ENCODE measurements around the gene RRAGD. TPM values are rescaled to one million over a fixed set of nuclear protein-coding genes. Genes with fewer than 3 reads are reported as not detected.

Gene RRAGD
- total and polyA plus RNA-seq, 2 experiments from 2014 or later: 7.0 to 20.1 TPM

DNA sequence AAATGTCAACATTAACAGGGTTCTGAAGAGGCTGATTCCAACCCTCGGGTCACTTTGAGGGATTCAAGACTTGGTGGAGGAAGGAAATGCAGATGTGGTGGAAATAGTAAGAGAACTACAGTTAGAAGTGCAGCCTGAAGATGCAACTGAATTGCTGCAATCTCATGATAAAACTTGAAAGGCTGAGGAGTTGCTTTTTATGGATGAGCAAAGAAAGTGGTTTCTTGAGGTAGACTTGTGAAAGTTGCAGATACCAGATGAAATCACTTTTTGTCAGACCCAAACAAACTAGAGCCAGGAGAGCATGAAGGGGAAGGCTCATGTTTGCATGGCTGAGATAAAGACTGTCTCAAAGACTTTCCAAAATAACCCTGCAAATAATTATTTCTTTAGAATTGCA lies 37.1 kb upstream of the RRAGD start:
- no peak overlapping the region for H3K4me3 ChIP-seq
- no peaks in the 10 kb centered on the region for H3K4me1 ChIP-seq (ENCODE audit: insufficient read depth)
- no peak for DNase-seq (ENCODE audit: low spot score)

More for the DNA sequence above, 37.1 kb upstream of the RRAGD start:
- no peak overlapping the region for H3K4me3 Mint-ChIP-seq
- H3K9me2 ChIP-seq (ENCODE audit: insufficient read depth): no peaks in the 10 kb centered on the region; the same call in 1 of the 2 replicates
- H4K20me1 ChIP-seq (replicated peaks; ENCODE audit: insufficient read depth): 0 out of 2 replicates have a peak, but pooled peaks cover 4% of the 10 kb centered on the region
- H3K4me2 ChIP-seq: no peak overlapping the region
- no peaks in the 10 kb centered on the region for H3K36me3 ChIP-seq (ENCODE audit: insufficient read depth)
- no peak overlapping the region for H3K27ac Mint-ChIP-seq
- no peaks in the 10 kb centered on the region; the same call in 2 of the 3 replicates for H3K4me1 Mint-ChIP-seq
- no peaks in the 10 kb centered on the region for H3F3A ChIP-seq (replicated peaks; ENCODE audit: low read depth)
- H3K36me3 Mint-ChIP-seq (ENCODE audit: low read depth): no peaks in the 10 kb centered on the region
- no peaks in the 10 kb centered on the region for H3K27me3 ChIP-seq (ENCODE audit: insufficient read depth)
- no peaks in the 10 kb centered on the region for H3K79me2 ChIP-seq (replicated peaks; ENCODE audit: insufficient read depth)
- H2AFZ ChIP-seq: no peak overlapping the region
- no peak for ATAC-seq
- H3K9me3 Mint-ChIP-seq: no peaks in the 10 kb centered on the region
- H3K27ac ChIP-seq (ENCODE audit: low read depth): no peak overlapping the region
- TF ChIP-seq EZH2phosphoT487 (IDR thresholded peaks at IDR 0.05; ENCODE audit: unreplicated experiment) (no peak), STAT1 (IDR thresholded peaks at IDR 0.05; ENCODE audit: unreplicated experiment) (no peak), NANOG (IDR thresholded peaks at IDR 0.05; ENCODE audit: borderline replicate concordance) (no peak), POLR2AphosphoS5 (IDR thresholded peaks at IDR 0.05; ENCODE audit: low read depth) (no peak), ZNF331 (CRISPR knock-in tag; IDR thresholded peaks at IDR 0.05; ENCODE audit: low read depth) (no peak), EZH2 (IDR thresholded peaks at IDR 0.05; ENCODE audit: low read depth, unreplicated experiment) (no peak), JUNB (IDR thresholded peaks at IDR 0.05; ENCODE audit: unreplicated experiment) (no peak), CREB1 (CRISPR knock-in tag; IDR thresholded peaks at IDR 0.05; ENCODE audit: low read depth) (no peak)
- TF ChIP-seq, protein P1, sequence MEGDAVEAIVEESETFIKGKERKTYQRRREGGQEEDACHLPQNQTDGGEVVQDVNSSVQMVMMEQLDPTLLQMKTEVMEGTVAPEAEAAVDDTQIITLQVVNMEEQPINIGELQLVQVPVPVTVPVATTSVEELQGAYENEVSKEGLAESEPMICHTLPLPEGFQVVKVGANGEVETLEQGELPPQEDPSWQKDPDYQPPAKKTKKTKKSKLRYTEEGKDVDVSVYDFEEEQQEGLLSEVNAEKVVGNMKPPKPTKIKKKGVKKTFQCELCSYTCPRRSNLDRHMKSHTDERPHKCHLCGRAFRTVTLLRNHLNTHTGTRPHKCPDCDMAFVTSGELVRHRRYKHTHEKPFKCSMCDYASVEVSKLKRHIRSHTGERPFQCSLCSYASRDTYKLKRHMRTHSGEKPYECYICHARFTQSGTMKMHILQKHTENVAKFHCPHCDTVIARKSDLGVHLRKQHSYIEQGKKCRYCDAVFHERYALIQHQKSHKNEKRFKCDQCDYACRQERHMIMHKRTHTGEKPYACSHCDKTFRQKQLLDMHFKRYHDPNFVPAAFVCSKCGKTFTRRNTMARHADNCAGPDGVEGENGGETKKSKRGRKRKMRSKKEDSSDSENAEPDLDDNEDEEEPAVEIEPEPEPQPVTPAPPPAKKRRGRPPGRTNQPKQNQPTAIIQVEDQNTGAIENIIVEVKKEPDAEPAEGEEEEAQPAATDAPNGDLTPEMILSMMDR (conservative IDR thresholded peaks at IDR 0.05; ENCODE audit: low read depth in 2 of 2): no peak
- TF ChIP-seq, protein P2, sequence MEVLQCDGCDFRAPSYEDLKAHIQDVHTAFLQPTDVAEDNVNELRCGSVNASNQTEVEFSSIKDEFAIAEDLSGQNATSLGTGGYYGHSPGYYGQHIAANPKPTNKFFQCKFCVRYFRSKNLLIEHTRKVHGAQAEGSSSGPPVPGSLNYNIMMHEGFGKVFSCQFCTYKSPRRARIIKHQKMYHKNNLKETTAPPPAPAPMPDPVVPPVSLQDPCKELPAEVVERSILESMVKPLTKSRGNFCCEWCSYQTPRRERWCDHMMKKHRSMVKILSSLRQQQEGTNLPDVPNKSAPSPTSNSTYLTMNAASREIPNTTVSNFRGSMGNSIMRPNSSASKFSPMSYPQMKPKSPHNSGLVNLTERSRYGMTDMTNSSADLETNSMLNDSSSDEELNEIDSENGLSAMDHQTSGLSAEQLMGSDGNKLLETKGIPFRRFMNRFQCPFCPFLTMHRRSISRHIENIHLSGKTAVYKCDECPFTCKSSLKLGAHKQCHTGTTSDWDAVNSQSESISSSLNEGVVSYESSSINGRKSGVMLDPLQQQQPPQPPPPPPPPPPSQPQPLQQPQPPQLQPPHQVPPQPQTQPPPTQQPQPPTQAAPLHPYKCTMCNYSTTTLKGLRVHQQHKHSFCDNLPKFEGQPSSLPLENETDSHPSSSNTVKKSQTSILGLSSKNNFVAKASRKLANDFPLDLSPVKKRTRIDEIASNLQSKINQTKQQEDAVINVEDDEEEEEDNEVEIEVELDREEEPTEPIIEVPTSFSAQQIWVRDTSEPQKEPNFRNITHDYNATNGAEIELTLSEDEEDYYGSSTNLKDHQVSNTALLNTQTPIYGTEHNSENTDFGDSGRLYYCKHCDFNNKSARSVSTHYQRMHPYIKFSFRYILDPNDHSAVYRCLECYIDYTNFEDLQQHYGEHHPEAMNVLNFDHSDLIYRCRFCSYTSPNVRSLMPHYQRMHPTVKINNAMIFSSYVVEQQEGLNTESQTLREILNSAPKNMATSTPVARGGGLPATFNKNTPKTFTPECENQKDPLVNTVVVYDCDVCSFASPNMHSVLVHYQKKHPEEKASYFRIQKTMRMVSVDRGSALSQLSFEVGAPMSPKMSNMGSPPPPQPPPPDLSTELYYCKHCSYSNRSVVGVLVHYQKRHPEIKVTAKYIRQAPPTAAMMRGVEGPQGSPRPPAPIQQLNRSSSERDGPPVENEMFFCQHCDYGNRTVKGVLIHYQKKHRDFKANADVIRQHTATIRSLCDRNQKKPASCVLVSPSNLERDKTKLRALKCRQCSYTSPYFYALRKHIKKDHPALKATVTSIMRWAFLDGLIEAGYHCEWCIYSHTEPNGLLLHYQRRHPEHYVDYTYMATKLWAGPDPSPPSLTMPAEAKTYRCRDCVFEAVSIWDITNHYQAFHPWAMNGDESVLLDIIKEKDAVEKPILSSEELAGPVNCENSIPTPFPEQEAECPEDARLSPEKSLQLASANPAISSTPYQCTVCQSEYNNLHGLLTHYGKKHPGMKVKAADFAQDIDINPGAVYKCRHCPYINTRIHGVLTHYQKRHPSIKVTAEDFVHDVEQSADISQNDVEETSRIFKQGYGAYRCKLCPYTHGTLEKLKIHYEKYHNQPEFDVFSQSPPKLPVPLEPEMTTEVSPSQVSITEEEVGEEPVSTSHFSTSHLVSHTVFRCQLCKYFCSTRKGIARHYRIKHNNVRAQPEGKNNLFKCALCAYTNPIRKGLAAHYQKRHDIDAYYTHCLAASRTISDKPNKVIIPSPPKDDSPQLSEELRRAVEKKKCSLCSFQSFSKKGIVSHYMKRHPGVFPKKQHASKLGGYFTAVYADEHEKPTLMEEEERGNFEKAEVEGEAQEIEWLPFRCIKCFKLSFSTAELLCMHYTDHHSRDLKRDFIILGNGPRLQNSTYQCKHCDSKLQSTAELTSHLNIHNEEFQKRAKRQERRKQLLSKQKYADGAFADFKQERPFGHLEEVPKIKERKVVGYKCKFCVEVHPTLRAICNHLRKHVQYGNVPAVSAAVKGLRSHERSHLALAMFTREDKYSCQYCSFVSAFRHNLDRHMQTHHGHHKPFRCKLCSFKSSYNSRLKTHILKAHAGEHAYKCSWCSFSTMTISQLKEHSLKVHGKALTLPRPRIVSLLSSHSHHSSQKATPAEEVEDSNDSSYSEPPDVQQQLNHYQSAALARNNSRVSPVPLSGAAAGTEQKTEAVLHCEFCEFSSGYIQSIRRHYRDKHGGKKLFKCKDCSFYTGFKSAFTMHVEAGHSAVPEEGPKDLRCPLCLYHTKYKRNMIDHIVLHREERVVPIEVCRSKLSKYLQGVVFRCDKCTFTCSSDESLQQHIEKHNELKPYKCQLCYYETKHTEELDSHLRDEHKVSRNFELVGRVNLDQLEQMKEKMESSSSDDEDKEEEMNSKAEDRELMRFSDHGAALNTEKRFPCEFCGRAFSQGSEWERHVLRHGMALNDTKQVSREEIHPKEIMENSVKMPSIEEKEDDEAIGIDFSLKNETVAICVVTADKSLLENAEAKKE (CRISPR knock-in tag; IDR thresholded peaks at IDR 0.05): no peak
- TF ChIP-seq, protein P3, sequence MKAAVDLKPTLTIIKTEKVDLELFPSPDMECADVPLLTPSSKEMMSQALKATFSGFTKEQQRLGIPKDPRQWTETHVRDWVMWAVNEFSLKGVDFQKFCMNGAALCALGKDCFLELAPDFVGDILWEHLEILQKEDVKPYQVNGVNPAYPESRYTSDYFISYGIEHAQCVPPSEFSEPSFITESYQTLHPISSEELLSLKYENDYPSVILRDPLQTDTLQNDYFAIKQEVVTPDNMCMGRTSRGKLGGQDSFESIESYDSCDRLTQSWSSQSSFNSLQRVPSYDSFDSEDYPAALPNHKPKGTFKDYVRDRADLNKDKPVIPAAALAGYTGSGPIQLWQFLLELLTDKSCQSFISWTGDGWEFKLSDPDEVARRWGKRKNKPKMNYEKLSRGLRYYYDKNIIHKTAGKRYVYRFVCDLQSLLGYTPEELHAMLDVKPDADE (IDR thresholded peaks at IDR 0.05): no peak
- TF ChIP-seq, protein P4, sequence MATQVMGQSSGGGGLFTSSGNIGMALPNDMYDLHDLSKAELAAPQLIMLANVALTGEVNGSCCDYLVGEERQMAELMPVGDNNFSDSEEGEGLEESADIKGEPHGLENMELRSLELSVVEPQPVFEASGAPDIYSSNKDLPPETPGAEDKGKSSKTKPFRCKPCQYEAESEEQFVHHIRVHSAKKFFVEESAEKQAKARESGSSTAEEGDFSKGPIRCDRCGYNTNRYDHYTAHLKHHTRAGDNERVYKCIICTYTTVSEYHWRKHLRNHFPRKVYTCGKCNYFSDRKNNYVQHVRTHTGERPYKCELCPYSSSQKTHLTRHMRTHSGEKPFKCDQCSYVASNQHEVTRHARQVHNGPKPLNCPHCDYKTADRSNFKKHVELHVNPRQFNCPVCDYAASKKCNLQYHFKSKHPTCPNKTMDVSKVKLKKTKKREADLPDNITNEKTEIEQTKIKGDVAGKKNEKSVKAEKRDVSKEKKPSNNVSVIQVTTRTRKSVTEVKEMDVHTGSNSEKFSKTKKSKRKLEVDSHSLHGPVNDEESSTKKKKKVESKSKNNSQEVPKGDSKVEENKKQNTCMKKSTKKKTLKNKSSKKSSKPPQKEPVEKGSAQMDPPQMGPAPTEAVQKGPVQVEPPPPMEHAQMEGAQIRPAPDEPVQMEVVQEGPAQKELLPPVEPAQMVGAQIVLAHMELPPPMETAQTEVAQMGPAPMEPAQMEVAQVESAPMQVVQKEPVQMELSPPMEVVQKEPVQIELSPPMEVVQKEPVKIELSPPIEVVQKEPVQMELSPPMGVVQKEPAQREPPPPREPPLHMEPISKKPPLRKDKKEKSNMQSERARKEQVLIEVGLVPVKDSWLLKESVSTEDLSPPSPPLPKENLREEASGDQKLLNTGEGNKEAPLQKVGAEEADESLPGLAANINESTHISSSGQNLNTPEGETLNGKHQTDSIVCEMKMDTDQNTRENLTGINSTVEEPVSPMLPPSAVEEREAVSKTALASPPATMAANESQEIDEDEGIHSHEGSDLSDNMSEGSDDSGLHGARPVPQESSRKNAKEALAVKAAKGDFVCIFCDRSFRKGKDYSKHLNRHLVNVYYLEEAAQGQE (IDR thresholded peaks at IDR 0.05; ENCODE audit: unreplicated experiment): no peak
- no peaks in the 10 kb centered on the region for H3K27me3 Mint-ChIP-seq (ENCODE audit: insufficient read depth, low read depth, poor library complexity)
